Measurements from ENCODE around the gene COX14.

DNA sequence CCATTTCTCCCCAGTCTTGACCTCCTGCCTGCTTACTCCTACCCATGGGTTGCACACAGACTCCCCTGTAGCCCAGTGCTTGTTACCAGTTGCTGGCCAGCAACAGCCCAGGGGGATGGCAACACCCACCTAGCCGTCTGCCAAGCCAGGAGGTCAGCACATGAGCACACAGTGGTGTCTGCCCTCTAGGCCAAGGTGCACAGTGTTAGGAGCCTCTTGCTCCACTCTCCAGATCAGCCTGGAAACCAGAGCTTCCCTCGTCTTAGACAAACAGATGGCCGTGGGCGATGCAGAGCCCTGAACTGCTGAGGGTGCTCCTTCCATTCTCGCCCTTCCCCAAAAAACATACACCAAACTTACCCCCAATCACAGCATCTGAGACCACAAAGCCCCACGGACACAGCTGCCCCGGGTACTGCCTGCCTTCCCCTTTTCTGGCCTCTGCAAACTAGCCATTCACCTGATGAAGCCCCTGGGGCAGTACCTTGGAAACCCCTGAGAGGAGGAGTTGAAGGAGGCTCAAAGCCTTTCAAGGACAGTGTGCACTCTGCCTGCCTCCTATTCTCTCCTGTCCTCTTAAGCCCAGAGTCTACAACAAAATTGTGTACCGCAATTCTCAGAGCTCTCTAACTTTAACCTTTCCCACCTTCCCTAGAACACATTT, 9.3 kb upstream of the COX14 start:
- TF ChIP-seq, protein P1, sequence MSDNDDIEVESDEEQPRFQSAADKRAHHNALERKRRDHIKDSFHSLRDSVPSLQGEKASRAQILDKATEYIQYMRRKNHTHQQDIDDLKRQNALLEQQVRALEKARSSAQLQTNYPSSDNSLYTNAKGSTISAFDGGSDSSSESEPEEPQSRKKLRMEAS (IDR thresholded peaks at IDR 0.05; ENCODE audit: low read depth, low read length) = no peak
- TF ChIP-seq POLR2A (IDR thresholded peaks at IDR 0.05; ENCODE audit: extremely low read depth, insufficient read length) = no peak
- TF ChIP-seq, protein P2, sequence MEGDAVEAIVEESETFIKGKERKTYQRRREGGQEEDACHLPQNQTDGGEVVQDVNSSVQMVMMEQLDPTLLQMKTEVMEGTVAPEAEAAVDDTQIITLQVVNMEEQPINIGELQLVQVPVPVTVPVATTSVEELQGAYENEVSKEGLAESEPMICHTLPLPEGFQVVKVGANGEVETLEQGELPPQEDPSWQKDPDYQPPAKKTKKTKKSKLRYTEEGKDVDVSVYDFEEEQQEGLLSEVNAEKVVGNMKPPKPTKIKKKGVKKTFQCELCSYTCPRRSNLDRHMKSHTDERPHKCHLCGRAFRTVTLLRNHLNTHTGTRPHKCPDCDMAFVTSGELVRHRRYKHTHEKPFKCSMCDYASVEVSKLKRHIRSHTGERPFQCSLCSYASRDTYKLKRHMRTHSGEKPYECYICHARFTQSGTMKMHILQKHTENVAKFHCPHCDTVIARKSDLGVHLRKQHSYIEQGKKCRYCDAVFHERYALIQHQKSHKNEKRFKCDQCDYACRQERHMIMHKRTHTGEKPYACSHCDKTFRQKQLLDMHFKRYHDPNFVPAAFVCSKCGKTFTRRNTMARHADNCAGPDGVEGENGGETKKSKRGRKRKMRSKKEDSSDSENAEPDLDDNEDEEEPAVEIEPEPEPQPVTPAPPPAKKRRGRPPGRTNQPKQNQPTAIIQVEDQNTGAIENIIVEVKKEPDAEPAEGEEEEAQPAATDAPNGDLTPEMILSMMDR (IDR thresholded peaks at IDR 0.05; ENCODE audit: low read depth, low read length) = no peak

Measured in NB4 (cell line).